Psoas muscle (tissue), 8 donors: ENCODE results near the gene TXNDC16. TPM values are rescaled to one million over a fixed set of nuclear protein-coding genes. Genes with fewer than 3 reads are reported as not detected.

Experiments used
- ATAC-seq, 4 donors: fragments of 200-7000 bp; cut with Tn5 transposase; one replicate each; pipeline ENCODE4 v1.9.1; 2020; ENCODE audit warnings: moderate library complexity in 3 of 4, mild to moderate bottlenecking in 2 of 4
- DNase-seq, 2 donors: peaks; one replicate each; pipeline ENCODE4 v3.0.0-alpha.2; 2020
- H3K27ac ChIP-seq: fragments of 200-600 bp; one replicate; pipeline ENCODE4 v1.8.0; 2022
- H3K27me3 ChIP-seq, 3 donors: fragments of 200-600 bp in 1 of 3; one replicate each; pipeline versions ENCODE4 v1.6.1 to v1.8.0; 2013 to 2022; ENCODE audit warnings: low read length in 2 of 3, mild to moderate bottlenecking in 2 of 3, moderate library complexity in 1 of 3; ENCODE audit not compliant: insufficient read depth in 3 of 3
- H3K36me3 ChIP-seq, 2 donors: fragments of 200-600 bp in 1 of 2; one replicate each; pipeline versions ENCODE4 v1.6.1 to v1.8.0; 2013 to 2022; ENCODE audit warnings: low read depth in 1 of 2, mild to moderate bottlenecking in 1 of 2, moderate library complexity in 1 of 2; ENCODE audit not compliant: insufficient read depth in 1 of 2
- H3K4me1 ChIP-seq: fragments of 200-600 bp; one replicate; pipeline ENCODE4 v1.8.0; 2022
- H3K4me3 ChIP-seq: fragments of 200-600 bp; one replicate; pipeline ENCODE4 v1.8.0; 2022; ENCODE audit warnings: mild to moderate bottlenecking
- H3K9me3 ChIP-seq: fragments of 200-600 bp; one replicate; pipeline ENCODE4 v1.8.0; 2022
- WGBS, 3 donors: extraction: QIAGEN DNeasy Blood & Tissue Kit; methylation state at CpG; one replicate each; pipeline versions ENCODE4 v1.1.6 to v1.1.7; 2013; 5-methylcytosine and 5-hydroxymethylcytosine counted together
- intact Hi-C, 2 donors: fragments of 100-400 bp; cut with DNase I; formaldehyde crosslinking; loops; one replicate each; pipeline versions ENCODE4 v1.11.0 to v1.14.2; 2022
- polyA plus RNA-seq, 3 donors: library from polyadenylated mRNA; stranded (reverse); fragments of 200-250 nt; gene quantifications; one replicate each; pipeline ENCODE4 v1.2.3, GENCODE V29; 2013
- total RNA-seq, 4 donors: library from RNA; stranded (reverse); fragmentation: NEBNext Ultra II Directional in 2 of 4; extraction: Animal tissue kit (Norgen Biotek cat#: 25700) in 2 of 4; gene quantifications; one replicate each; pipeline versions ENCODE4 v1.2.1 to v1.2.4, GENCODE V29; 2021 to 2023
- TF ChIP-seq, protein P1 (sequence below): fragments of 200-600 bp; IDR thresholded peaks from one replicate; pipeline ENCODE4 v1.8.0; 2022; ENCODE audit warnings: antibody characterized with exemption
- donor health status: healthy with polysubstance abuse.
- donor health status: DM: no; HTN: no; CAD: no; lungs with moderate emphysema.
- donor health status: Bipolar disorder and iron deficiency.
- donor health status: healthy.
- donor health status: DM: yes; HTN: yes; CAD: no.
- donor health status: DM: no; HTN: no; CAD: no.
- donor health status: DM: no; HTN: no; CAD: no.
- donor health status: DM: yes; HTN: yes; CAD: no.

The TXNDC16 gene
- total and polyA plus RNA-seq, 7 donors = 0.42 to 4.2 (median 1.8) TPM

DNA sequence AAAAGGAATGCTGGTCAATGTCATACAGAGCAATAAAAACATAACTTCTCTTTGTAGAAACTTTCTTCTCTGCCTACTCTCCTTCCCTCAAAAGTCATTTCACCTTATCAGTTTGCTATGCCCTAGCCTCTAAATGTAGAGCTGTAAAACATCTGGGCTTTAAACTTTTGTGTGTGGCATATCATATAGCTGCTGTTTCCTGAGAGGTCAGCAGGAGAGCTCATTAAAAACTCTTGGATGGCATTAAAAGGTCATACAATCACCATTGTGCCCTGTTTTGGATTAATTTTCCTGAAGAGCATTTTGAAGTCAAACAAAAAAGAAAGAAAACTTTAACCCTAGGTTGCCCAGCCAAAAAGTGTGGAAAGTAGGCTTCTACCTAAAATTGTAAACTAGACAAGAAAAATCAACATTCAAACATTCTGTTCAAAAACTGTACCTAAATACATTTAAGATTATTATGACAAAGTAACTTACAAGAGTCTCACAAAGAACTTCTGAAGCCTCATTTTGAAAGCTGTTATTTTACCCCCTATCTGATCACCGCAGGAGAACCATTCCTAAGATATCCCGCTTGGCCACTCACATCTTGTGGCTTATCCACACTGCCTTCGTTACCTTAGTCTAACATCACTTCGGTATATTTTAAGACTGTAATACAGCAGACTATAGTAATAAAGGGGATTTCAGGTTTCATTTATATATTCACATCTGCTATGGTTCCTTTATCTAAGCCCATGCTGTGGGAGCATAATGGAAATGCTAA, 38.1 kb downstream of the TXNDC16 start:
- H3K4me3 ChIP-seq = no peak overlapping the region
- ATAC-seq (no peak), DNase-seq (no peak)
- H3K27me3 ChIP-seq = no peaks in the 10 kb centered on the region
- 76 to 81% (median 81%) methylated on average over 4 of the region's 4 CpGs for whole genome bisulfite sequencing, 3 donors
- no peaks in the 10 kb centered on the region for H3K4me1 ChIP-seq
- H3K36me3 ChIP-seq = peaks cover 0 to 37% of the 10 kb centered on the region in 2 donors
- H3K27ac ChIP-seq = no peak overlapping the region
- intact Hi-C loops = no loop called here
- no peaks in the 10 kb centered on the region for H3K9me3 ChIP-seq
- TF ChIP-seq, protein P1, sequence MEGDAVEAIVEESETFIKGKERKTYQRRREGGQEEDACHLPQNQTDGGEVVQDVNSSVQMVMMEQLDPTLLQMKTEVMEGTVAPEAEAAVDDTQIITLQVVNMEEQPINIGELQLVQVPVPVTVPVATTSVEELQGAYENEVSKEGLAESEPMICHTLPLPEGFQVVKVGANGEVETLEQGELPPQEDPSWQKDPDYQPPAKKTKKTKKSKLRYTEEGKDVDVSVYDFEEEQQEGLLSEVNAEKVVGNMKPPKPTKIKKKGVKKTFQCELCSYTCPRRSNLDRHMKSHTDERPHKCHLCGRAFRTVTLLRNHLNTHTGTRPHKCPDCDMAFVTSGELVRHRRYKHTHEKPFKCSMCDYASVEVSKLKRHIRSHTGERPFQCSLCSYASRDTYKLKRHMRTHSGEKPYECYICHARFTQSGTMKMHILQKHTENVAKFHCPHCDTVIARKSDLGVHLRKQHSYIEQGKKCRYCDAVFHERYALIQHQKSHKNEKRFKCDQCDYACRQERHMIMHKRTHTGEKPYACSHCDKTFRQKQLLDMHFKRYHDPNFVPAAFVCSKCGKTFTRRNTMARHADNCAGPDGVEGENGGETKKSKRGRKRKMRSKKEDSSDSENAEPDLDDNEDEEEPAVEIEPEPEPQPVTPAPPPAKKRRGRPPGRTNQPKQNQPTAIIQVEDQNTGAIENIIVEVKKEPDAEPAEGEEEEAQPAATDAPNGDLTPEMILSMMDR = no peak

DNA sequence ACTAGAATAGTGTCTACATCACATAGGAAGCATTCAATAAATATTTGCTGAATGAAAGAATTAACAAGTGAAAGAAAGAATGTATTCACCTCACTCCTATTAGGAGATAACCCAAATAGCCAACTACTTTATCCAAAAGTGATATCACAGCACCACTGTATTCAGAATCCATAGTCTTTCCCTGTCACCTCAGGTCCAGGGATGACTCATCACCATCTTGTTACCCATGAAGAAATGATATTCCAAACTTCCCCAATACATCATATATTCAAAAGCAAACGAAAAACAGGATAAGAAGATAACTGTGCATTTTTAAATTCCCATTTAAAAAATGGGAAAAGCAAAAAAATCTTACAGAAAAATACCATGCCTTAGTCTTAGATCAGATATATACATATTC, 39.1 kb downstream of the TXNDC16 start:
- Histone ChIP-seq H3K4me1 (no peaks in the 10 kb centered on the region), H3K9me3 (no peaks in the 10 kb centered on the region), H3K36me3 (peaks cover 0 to 34% of the 10 kb centered on the region in 2 donors), H3K27me3 (no peaks in the 10 kb centered on the region), H3K27ac (no peak overlapping the region), H3K4me3 (no peak overlapping the region)
- intact Hi-C loops = no loop called here
- WGBS, 3 donors = 82 to 92% (median 88%) methylated on average over 1 of the region's 1 CpG
- TF ChIP-seq, protein P1 = no peak
- DNase-seq = no peak
- ATAC-seq = no peak

DNA sequence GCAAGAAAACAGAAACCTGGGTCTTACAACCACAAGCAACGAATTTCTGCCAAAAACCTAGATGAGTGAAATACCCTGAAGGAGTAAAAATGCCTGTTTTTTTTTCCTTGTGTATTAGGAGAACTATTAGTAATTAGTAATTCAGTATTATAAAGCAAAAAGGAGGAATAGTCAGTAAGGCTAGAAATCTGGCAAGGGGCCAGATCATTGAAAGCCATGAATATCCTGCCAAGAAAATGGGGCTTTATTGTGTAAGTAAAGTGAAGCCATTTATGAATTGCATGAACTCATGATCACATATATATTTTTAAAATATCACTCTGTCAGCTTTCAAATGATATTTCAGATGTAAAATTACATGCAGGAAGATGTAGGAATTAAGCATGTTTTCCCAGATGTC, 57.9 kb downstream of the TXNDC16 start:
- no peak for ATAC-seq
- WGBS, 3 donors = 82 to 92% (median 91%) methylated on average over 1 of the region's 1 CpG
- no peak for DNase-seq
- no peaks in the 10 kb centered on the region for H3K4me1 ChIP-seq
- intact Hi-C loops = no loop called here
- H3K36me3 ChIP-seq = peaks cover 0 to 21% of the 10 kb centered on the region in 2 donors
- no peak overlapping the region for H3K27ac ChIP-seq
- H3K9me3 ChIP-seq = peaks cover 11% of the 10 kb centered on the region
- TF ChIP-seq, protein P1 = no peak
- no peaks in the 10 kb centered on the region for H3K27me3 ChIP-seq
- H3K4me3 ChIP-seq = no peak overlapping the region

DNA sequence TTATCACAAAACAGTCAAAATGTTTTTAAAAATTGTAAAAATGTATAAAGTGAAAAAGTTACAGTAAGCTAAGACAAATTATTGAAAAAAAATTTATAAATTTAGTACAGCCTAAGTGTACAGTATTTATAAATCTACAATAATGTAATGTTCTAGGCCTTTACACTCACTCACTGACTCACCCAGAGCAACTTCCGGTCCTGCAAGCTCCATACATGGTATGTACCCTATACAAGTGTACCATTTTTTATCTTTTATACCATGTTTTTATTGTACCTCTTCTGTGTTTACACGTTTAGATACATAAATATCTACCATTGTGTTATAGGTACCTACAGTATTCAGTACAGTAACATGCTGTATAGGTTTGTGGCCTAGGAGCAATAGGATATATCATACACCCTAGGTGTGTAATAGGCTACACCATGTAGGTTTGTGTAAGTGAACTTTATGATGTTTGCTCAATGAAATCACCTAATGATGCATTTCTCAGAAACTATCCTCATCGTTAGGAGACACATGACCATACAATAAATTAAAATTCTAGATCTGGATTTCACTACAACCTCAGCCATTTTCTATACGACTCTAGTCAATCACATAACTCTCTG, 66.8 kb downstream of the TXNDC16 start:
- WGBS, 3 donors = 90 to 95% (median 91%) methylated on average over 4 of the region's 4 CpGs
- Histone ChIP-seq H3K9me3 (no peaks in the 10 kb centered on the region), H3K36me3 (peaks cover 0 to 36% of the 10 kb centered on the region in 2 donors), H3K4me1 (no peaks in the 10 kb centered on the region), H3K27ac (no peak overlapping the region), H3K4me3 (no peak overlapping the region), H3K27me3 (no peaks in the 10 kb centered on the region)
- DNase-seq (no peak), ATAC-seq (no peak)
- intact Hi-C loops = no loop called here
- TF ChIP-seq, protein P1 = no peak
